ENCODE measurements around the gene DHX29.

Gene DHX29

GRCh38 chr5:55300890-55301289 is 6.6 kb downstream of the DHX29 start:
- Histone ChIP-seq H3K14ac (ENCODE audit: low read length) (no peak overlapping the region), H2BK12ac (ENCODE audit: low read length) (no peak overlapping the region), H3K9ac (ENCODE audit: low read depth, low read length, poor library complexity) (no peak overlapping the region), H3K4me1 (ENCODE audit: control insufficient read depth in 2 of 2, insufficient read depth in 1 of 2, low read depth in 1 of 2, low read length in 2 of 2) (peaks cover 0 to under 1% of the 10 kb centered on the region in 2 donors), H2AFZ (ENCODE audit: low read length) (no peak overlapping the region), H3K23ac (ENCODE audit: low read depth, low read length, poor library complexity) (no peak overlapping the region), H2AK5ac (ENCODE audit: low read depth, low read length) (no peak overlapping the region), H3K4me3 (ENCODE audit: low read length in 2 of 2) (no peak overlapping the region), H2BK5ac (ENCODE audit: low read length) (no peak overlapping the region), H3K36me3 (replicated peaks in 1 of 2; ENCODE audit: control insufficient read depth in 2 of 2, insufficient read depth in 2 of 2, low read length in 2 of 2) (peaks cover 0 to 38% of the 10 kb centered on the region in 2 donors), H3K18ac (ENCODE audit: low read length) (no peak overlapping the region), H2BK120ac (ENCODE audit: low read depth, low read length) (no peak overlapping the region), H2BK15ac (ENCODE audit: low read length) (no peak overlapping the region), H3K27me3 (ENCODE audit: control insufficient read depth in 3 of 3, insufficient read depth in 3 of 3, low read depth in 1 of 3, low read length in 3 of 3) (no peaks in the 10 kb centered on the region), H4K8ac (ENCODE audit: low read depth, low read length) (no peak overlapping the region), H4K91ac (ENCODE audit: low read depth, low read length, poor library complexity) (no peak overlapping the region), H3K79me1 (ENCODE audit: low read depth, low read length) (peaks cover 2% of the 10 kb centered on the region), H3K4ac (ENCODE audit: low read length) (no peak overlapping the region), H3K4me2 (ENCODE audit: insufficient read depth, low read length, poor library complexity, severe bottlenecking) (no peak overlapping the region), H3K27ac (replicated peaks; ENCODE audit: low read length) (no peak overlapping the region), H3K9me3 (replicated peaks in 1 of 2; ENCODE audit: control insufficient read depth in 2 of 2, insufficient read depth in 1 of 2, low read depth in 1 of 2, low read length in 2 of 2) (peaks cover 2 to 18% of the 10 kb centered on the region in 2 donors)
- WGBS, 2 donors (ENCODE audit: extremely low coverage in 2 of 2, insufficient read length in 2 of 2, insufficient replicate concordance in 1 of 2): no CpG with 5 or more reads among the region's 2 CpGs
- DNase-seq (ENCODE audit: low spot score): no peak

- no peak overlapping the region for H2BK5ac ChIP-seq (ENCODE audit: low read length)
- H2AK5ac ChIP-seq (ENCODE audit: low read depth, low read length): no peak overlapping the region
- H3K4ac ChIP-seq (ENCODE audit: low read length): no peak overlapping the region
- H2BK15ac ChIP-seq (ENCODE audit: low read length): no peak overlapping the region
- H4K91ac ChIP-seq (ENCODE audit: low read depth, low read length, poor library complexity): no peak overlapping the region
- H3K27me3 ChIP-seq (ENCODE audit: control insufficient read depth in 3 of 3, insufficient read depth in 3 of 3, low read depth in 1 of 3, low read length in 3 of 3): no peaks in the 10 kb centered on the region
- H2AFZ ChIP-seq (ENCODE audit: low read length): no peak overlapping the region
- no peak for DNase-seq (ENCODE audit: low spot score)
- H3K9ac ChIP-seq (ENCODE audit: low read depth, low read length, poor library complexity): no peak overlapping the region
- H3K4me2 ChIP-seq (ENCODE audit: insufficient read depth, low read length, poor library complexity, severe bottlenecking): no peak overlapping the region
- H3K14ac ChIP-seq (ENCODE audit: low read length): no peak overlapping the region
- no peak overlapping the region for H2BK120ac ChIP-seq (ENCODE audit: low read depth, low read length)
- H2BK12ac ChIP-seq (ENCODE audit: low read length): no peak overlapping the region
- peaks cover 2% of the 10 kb centered on the region for H3K79me1 ChIP-seq (ENCODE audit: low read depth, low read length)
- no peak overlapping the region for H3K4me3 ChIP-seq (ENCODE audit: low read length in 2 of 2)
- H3K27ac ChIP-seq (replicated peaks; ENCODE audit: low read length): no peak overlapping the region
- peaks cover 0 to 6% of the 10 kb centered on the region in 2 donors for H3K9me3 ChIP-seq (replicated peaks in 1 of 2; ENCODE audit: control insufficient read depth in 2 of 2, insufficient read depth in 1 of 2, low read depth in 1 of 2, low read length in 2 of 2)
- H3K36me3 ChIP-seq (replicated peaks in 1 of 2; ENCODE audit: control insufficient read depth in 2 of 2, insufficient read depth in 2 of 2, low read length in 2 of 2): peaks cover 0 to 88% of the 10 kb centered on the region in 2 donors
- H3K23ac ChIP-seq (ENCODE audit: low read depth, low read length, poor library complexity): no peak overlapping the region
- H3K4me1 ChIP-seq (ENCODE audit: control insufficient read depth in 2 of 2, insufficient read depth in 1 of 2, low read depth in 1 of 2, low read length in 2 of 2): no peaks in the 10 kb centered on the region
- WGBS, 2 donors (ENCODE audit: extremely low coverage in 2 of 2, insufficient read length in 2 of 2, insufficient replicate concordance in 1 of 2): no CpG with 5 or more reads among the region's 1 CpG
- no peak overlapping the region for H4K8ac ChIP-seq (ENCODE audit: low read depth, low read length)
- no peak overlapping the region for H3K18ac ChIP-seq (ENCODE audit: low read length)
Observed at GRCh38 chr5:55294935-55295334, 12.6 kb downstream of the DHX29 start.

- H2AK5ac ChIP-seq (ENCODE audit: low read depth, low read length): no peak overlapping the region
- H4K91ac ChIP-seq (ENCODE audit: low read depth, low read length, poor library complexity): no peak overlapping the region
- no peaks in the 10 kb centered on the region for H3K27me3 ChIP-seq (ENCODE audit: control insufficient read depth in 3 of 3, insufficient read depth in 3 of 3, low read depth in 1 of 3, low read length in 3 of 3)
- no peak overlapping the region for H2AFZ ChIP-seq (ENCODE audit: low read length)
- DNase-seq (ENCODE audit: low spot score): no peak
- H3K14ac ChIP-seq (ENCODE audit: low read length): no peak overlapping the region
- no peaks in the 10 kb centered on the region for H3K4me1 ChIP-seq (ENCODE audit: control insufficient read depth in 2 of 2, insufficient read depth in 1 of 2, low read depth in 1 of 2, low read length in 2 of 2)
- no peak overlapping the region for H2BK5ac ChIP-seq (ENCODE audit: low read length)
- H3K9ac ChIP-seq (ENCODE audit: low read depth, low read length, poor library complexity): no peak overlapping the region
- H3K36me3 ChIP-seq (replicated peaks in 1 of 2; ENCODE audit: control insufficient read depth in 2 of 2, insufficient read depth in 2 of 2, low read length in 2 of 2): peaks cover 3 to 90% of the 10 kb centered on the region in 2 donors
- H2BK12ac ChIP-seq (ENCODE audit: low read length): no peak overlapping the region
- H4K8ac ChIP-seq (ENCODE audit: low read depth, low read length): no peak overlapping the region
- no peak overlapping the region for H3K27ac ChIP-seq (replicated peaks; ENCODE audit: low read length)
- H2BK120ac ChIP-seq (ENCODE audit: low read depth, low read length): no peak overlapping the region
- H3K4me2 ChIP-seq (ENCODE audit: insufficient read depth, low read length, poor library complexity, severe bottlenecking): no peak overlapping the region
- no peaks in the 10 kb centered on the region for H3K79me1 ChIP-seq (ENCODE audit: low read depth, low read length)
- H3K4ac ChIP-seq (ENCODE audit: low read length): no peak overlapping the region
- no peak overlapping the region for H3K23ac ChIP-seq (ENCODE audit: low read depth, low read length, poor library complexity)
- no peak overlapping the region for H2BK15ac ChIP-seq (ENCODE audit: low read length)
- no peak overlapping the region for H3K18ac ChIP-seq (ENCODE audit: low read length)
- H3K9me3 ChIP-seq (replicated peaks in 1 of 2; ENCODE audit: control insufficient read depth in 2 of 2, insufficient read depth in 1 of 2, low read depth in 1 of 2, low read length in 2 of 2): peaks cover 0 to 3% of the 10 kb centered on the region in 2 donors
- no peak overlapping the region for H3K4me3 ChIP-seq (ENCODE audit: low read length in 2 of 2)
- no CpG with 5 or more reads among the region's 2 CpGs for WGBS, 2 donors (ENCODE audit: extremely low coverage in 2 of 2, insufficient read length in 2 of 2, insufficient replicate concordance in 1 of 2)
Observed at GRCh38 chr5:55290991-55291390, 16.5 kb downstream of the DHX29 start.

- Histone ChIP-seq H4K8ac (ENCODE audit: low read depth, low read length) (no peak overlapping the region), H2BK12ac (ENCODE audit: low read length) (no peak overlapping the region), H2BK15ac (ENCODE audit: low read length) (no peak overlapping the region), H3K9ac (ENCODE audit: low read depth, low read length, poor library complexity) (no peak overlapping the region), H3K36me3 (replicated peaks in 1 of 2; ENCODE audit: control insufficient read depth in 2 of 2, insufficient read depth in 2 of 2, low read length in 2 of 2) (peaks cover 3 to 90% of the 10 kb centered on the region in 2 donors), H2BK120ac (ENCODE audit: low read depth, low read length) (no peak overlapping the region), H2AFZ (ENCODE audit: low read length) (no peak overlapping the region), H2BK5ac (ENCODE audit: low read length) (no peak overlapping the region), H3K4ac (ENCODE audit: low read length) (no peak overlapping the region), H3K27ac (replicated peaks; ENCODE audit: low read length) (no peak overlapping the region), H3K9me3 (replicated peaks in 1 of 2; ENCODE audit: control insufficient read depth in 2 of 2, insufficient read depth in 1 of 2, low read depth in 1 of 2, low read length in 2 of 2) (no peaks in the 10 kb centered on the region), H3K79me1 (ENCODE audit: low read depth, low read length) (no peaks in the 10 kb centered on the region), H3K4me2 (ENCODE audit: insufficient read depth, low read length, poor library complexity, severe bottlenecking) (no peak overlapping the region), H3K4me3 (ENCODE audit: low read length in 2 of 2) (no peak overlapping the region), H3K14ac (ENCODE audit: low read length) (no peak overlapping the region), H3K23ac (ENCODE audit: low read depth, low read length, poor library complexity) (no peak overlapping the region), H4K91ac (ENCODE audit: low read depth, low read length, poor library complexity) (no peak overlapping the region), H2AK5ac (ENCODE audit: low read depth, low read length) (no peak overlapping the region), H3K4me1 (ENCODE audit: control insufficient read depth in 2 of 2, insufficient read depth in 1 of 2, low read depth in 1 of 2, low read length in 2 of 2) (no peaks in the 10 kb centered on the region), H3K27me3 (ENCODE audit: control insufficient read depth in 3 of 3, insufficient read depth in 3 of 3, low read depth in 1 of 3, low read length in 3 of 3) (no peaks in the 10 kb centered on the region), H3K18ac (ENCODE audit: low read length) (no peak overlapping the region)
- no peak for DNase-seq (ENCODE audit: low spot score)
Observed at GRCh38 chr5:55289808-55290207, 17.7 kb downstream of the DHX29 start.
